Panc1 (cell line): ENCODE measurements around the gene GAPVD1.

Experiments used
- POLR2AphosphoS5 ChIP-seq: IDR thresholded peaks from 2 replicates; pipeline ENCODE4 v1.6.1; 2012; ENCODE audit warnings: mild to moderate bottlenecking, low read depth, low read length, moderate library complexity
- REST ChIP-seq, 2 experiments: IDR thresholded peaks; 2 replicates each; pipeline ENCODE4 v1.6.1; 2011 to 2012; ENCODE audit warnings: low read depth in 2 of 2, control low read depth in 1 of 2, low read length in 1 of 2, mild to moderate bottlenecking in 1 of 2, moderate library complexity in 1 of 2; ENCODE audit not compliant: insufficient read depth in 1 of 2
- SIN3A ChIP-seq: IDR thresholded peaks from 2 replicates; pipeline ENCODE4 v1.6.1; 2012; ENCODE audit warnings: low read depth, mild to moderate bottlenecking, low read length, moderate library complexity, borderline replicate concordance; ENCODE audit not compliant: insufficient read depth
- TCF7L2 ChIP-seq: IDR thresholded peaks from 2 replicates; pipeline ENCODE4 v1.6.1; 2011; ENCODE audit warnings: mild to moderate bottlenecking, low read depth, low read length, inconsistent platforms
- TF ChIP-seq, protein P1 (sequence below): fragments of 450-650 bp; IDR thresholded peaks from 2 replicates; pipeline ENCODE4 v1.5.1; 2017; ENCODE audit warnings: mild to moderate bottlenecking

DNA sequence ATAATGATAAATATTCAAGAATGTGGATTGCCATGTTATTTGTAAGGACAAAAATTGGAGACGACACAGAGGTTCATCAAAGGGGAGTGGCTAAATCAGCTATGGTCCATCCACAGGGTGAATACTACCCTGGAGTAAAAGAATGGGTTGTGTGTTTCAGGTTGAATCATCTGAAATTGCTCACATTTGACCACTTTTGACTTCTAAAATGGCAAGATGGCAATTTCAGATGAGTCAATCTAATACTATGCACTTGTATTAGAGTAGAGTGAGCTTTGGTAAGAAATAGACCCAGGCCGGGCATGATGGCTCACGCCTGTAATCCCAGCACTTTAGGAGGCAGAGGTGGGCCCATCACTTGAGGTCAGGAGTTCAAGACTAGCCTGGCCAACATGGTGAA is 131.8 kb downstream of the GAPVD1 start:
- TF ChIP-seq, protein P1, sequence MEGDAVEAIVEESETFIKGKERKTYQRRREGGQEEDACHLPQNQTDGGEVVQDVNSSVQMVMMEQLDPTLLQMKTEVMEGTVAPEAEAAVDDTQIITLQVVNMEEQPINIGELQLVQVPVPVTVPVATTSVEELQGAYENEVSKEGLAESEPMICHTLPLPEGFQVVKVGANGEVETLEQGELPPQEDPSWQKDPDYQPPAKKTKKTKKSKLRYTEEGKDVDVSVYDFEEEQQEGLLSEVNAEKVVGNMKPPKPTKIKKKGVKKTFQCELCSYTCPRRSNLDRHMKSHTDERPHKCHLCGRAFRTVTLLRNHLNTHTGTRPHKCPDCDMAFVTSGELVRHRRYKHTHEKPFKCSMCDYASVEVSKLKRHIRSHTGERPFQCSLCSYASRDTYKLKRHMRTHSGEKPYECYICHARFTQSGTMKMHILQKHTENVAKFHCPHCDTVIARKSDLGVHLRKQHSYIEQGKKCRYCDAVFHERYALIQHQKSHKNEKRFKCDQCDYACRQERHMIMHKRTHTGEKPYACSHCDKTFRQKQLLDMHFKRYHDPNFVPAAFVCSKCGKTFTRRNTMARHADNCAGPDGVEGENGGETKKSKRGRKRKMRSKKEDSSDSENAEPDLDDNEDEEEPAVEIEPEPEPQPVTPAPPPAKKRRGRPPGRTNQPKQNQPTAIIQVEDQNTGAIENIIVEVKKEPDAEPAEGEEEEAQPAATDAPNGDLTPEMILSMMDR: no peak
- TF ChIP-seq POLR2AphosphoS5 (no peak), SIN3A (no peak), TCF7L2 (no peak), REST (IDR thresholded peaks at IDR 0.05; ENCODE audit: insufficient read depth in 1 of 2, low read depth in 2 of 2, low read length in 1 of 2) (no peak)
